ENCODE results near the gene SCAF1. TPM values are rescaled to one million over a fixed set of nuclear protein-coding genes. Genes with fewer than 3 reads are reported as not detected.

The SCAF1 gene
- total and polyA plus RNA-seq, 9 of the 15 experiments (the other 6 are each of a cell fraction or from before 2014, with no cell fraction given) = 0.20 to 79.0 (median 4.9) TPM

DNA sequence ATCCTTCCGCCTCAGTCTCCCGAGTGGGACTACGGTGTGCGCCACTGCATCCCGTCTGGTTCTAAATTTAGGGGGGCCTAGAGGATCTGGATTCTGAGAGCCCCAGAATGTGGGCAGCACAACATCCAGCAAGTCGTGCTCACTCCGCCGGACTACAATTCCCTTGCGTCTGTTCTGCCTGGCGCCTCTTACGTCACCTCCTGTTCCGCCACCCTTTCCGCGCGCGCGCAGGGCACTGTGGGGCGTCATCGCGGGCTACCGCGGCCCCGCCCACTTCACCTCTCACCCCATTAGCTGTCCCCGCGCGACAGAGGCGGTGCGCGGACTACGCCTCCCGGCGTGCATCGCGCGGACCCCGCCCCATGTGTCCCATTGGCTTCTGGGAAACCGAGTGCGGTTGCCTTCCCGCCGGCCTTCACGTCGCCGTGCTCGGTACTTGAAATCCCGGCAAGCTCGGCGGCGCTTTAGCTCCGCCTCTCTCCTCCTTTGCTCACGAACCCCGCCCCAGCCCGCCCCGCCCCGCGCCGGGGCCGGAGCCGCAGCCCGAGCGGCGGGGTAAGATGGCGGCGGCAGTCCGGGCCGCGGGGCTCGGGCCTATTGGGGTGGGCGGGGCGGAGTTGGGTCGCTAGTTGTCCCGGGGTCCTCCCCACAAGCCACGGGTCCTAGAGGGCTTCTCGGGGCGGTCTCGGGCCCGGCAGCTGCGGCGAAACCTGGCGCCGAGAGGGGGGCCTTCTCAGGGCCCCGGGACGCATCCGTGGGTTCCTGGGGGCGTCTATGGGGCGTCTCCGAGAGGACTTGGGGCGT lies at the start of gene SCAF1 (continued):
- TF ChIP-seq, protein P1, sequence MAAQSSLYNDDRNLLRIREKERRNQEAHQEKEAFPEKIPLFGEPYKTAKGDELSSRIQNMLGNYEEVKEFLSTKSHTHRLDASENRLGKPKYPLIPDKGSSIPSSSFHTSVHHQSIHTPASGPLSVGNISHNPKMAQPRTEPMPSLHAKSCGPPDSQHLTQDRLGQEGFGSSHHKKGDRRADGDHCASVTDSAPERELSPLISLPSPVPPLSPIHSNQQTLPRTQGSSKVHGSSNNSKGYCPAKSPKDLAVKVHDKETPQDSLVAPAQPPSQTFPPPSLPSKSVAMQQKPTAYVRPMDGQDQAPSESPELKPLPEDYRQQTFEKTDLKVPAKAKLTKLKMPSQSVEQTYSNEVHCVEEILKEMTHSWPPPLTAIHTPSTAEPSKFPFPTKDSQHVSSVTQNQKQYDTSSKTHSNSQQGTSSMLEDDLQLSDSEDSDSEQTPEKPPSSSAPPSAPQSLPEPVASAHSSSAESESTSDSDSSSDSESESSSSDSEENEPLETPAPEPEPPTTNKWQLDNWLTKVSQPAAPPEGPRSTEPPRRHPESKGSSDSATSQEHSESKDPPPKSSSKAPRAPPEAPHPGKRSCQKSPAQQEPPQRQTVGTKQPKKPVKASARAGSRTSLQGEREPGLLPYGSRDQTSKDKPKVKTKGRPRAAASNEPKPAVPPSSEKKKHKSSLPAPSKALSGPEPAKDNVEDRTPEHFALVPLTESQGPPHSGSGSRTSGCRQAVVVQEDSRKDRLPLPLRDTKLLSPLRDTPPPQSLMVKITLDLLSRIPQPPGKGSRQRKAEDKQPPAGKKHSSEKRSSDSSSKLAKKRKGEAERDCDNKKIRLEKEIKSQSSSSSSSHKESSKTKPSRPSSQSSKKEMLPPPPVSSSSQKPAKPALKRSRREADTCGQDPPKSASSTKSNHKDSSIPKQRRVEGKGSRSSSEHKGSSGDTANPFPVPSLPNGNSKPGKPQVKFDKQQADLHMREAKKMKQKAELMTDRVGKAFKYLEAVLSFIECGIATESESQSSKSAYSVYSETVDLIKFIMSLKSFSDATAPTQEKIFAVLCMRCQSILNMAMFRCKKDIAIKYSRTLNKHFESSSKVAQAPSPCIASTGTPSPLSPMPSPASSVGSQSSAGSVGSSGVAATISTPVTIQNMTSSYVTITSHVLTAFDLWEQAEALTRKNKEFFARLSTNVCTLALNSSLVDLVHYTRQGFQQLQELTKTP (IDR thresholded peaks at IDR 0.05; ENCODE audit: low read depth in 1 of 2, partially characterized antibody in 2 of 2) = peak in 1 of 2 experiments; percentile 98
- TF ChIP-seq, protein P2, sequence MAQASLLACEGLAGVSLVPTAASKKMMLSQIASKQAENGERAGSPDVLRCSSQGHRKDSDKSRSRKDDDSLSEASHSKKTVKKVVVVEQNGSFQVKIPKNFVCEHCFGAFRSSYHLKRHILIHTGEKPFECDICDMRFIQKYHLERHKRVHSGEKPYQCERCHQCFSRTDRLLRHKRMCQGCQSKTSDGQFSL (CRISPR knock-in tag; IDR thresholded peaks at IDR 0.05) = no peak
- TF ChIP-seq, protein P2 (tag; IDR thresholded peaks at IDR 0.05) = no peak
- no peak for TF ChIP-seq PRPF4 (IDR thresholded peaks at IDR 0.05; ENCODE audit: insufficient read depth, low read depth, low read length, poor library complexity, severe bottlenecking)
- no peak for TF ChIP-seq RUNX1 (IDR thresholded peaks at IDR 0.05; ENCODE audit: low read depth)
- TF ChIP-seq NRF1 (conservative IDR thresholded peaks at IDR 0.05 in 1 of 2, IDR thresholded peaks at IDR 0.05 in 1 of 2) = peak; percentile 95 to 96
- TF ChIP-seq ZKSCAN8 (CRISPR knock-in tag; IDR thresholded peaks at IDR 0.05) = no peak
- no peak for TF ChIP-seq MAFK (IDR thresholded peaks at IDR 0.05; ENCODE audit: low read length)
- TF ChIP-seq, protein P3, sequence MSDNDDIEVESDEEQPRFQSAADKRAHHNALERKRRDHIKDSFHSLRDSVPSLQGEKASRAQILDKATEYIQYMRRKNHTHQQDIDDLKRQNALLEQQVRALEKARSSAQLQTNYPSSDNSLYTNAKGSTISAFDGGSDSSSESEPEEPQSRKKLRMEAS (CRISPR knock-in tag; IDR thresholded peaks at IDR 0.05) = peak; percentile 81
- peak; percentile 88 for TF ChIP-seq RB1 (IDR thresholded peaks at IDR 0.05; ENCODE audit: low read depth)
- TF ChIP-seq DDX20 (tag; IDR thresholded peaks at IDR 0.05; ENCODE audit: low read depth) = no peak
- TF ChIP-seq ZNF384 (IDR thresholded peaks at IDR 0.05; ENCODE audit: low read depth, low read length) = no peak
- peak; percentile 71 for TF ChIP-seq EP400 (IDR thresholded peaks at IDR 0.05)
- TF ChIP-seq CBX1 (IDR thresholded peaks at IDR 0.05; ENCODE audit: low read depth) = no peak; the same call in 1 of the 2 replicates
- TF ChIP-seq SNIP1 (IDR thresholded peaks at IDR 0.05; ENCODE audit: low read depth) = no peak
- peak; percentile 21; the same call in 1 of the 2 replicates for TF ChIP-seq NCOA1 (IDR thresholded peaks at IDR 0.05; ENCODE audit: low read depth)
- TF ChIP-seq MCM5 (IDR thresholded peaks at IDR 0.05; ENCODE audit: low read depth) = no peak
- TF ChIP-seq PHF21A (IDR thresholded peaks at IDR 0.05; ENCODE audit: borderline replicate concordance, low read depth) = no peak
- TF ChIP-seq, protein P4, sequence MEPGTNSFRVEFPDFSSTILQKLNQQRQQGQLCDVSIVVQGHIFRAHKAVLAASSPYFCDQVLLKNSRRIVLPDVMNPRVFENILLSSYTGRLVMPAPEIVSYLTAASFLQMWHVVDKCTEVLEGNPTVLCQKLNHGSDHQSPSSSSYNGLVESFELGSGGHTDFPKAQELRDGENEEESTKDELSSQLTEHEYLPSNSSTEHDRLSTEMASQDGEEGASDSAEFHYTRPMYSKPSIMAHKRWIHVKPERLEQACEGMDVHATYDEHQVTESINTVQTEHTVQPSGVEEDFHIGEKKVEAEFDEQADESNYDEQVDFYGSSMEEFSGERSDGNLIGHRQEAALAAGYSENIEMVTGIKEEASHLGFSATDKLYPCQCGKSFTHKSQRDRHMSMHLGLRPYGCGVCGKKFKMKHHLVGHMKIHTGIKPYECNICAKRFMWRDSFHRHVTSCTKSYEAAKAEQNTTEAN (CRISPR knock-in tag; IDR thresholded peaks at IDR 0.05) = 0 out of 2 replicates have a peak, but pooled peaks have one; percentile 64
- no peak for TF ChIP-seq TRIM24 (IDR thresholded peaks at IDR 0.05)
- peak; percentile 32; the same call in 1 of the 2 replicates for TF ChIP-seq EP300 (IDR thresholded peaks at IDR 0.05; ENCODE audit: low read length)
- TF ChIP-seq TAF7 (tag; IDR thresholded peaks at IDR 0.05) = 0 out of 2 replicates have a peak, but pooled peaks have one; percentile 22

Data from K562 (cell line).